Kidney (tissue), 14 donors: ENCODE data around the gene TCIRG1. TPM values are rescaled to one million over a fixed set of nuclear protein-coding genes. Genes with fewer than 3 reads are reported as not detected.
A peak's percentile ranks its signal among the peaks of the same experiment; 100 is the strongest.

Experiments used
- DNase-seq, 5 donors: peaks; one replicate each; pipeline ENCODE4 v3.0.0-alpha.2; 2013 to 2020
- FAIRE-seq: peaks from 2 replicates; lab custom pipeline; 2012; peaks lifted over from hg19 to GRCh38; lab: Jason Lieb, UNC
- H3K27ac ChIP-seq, 2 donors: one replicate each; pipeline ENCODE4 v1.7.0; 2013; ENCODE audit warnings: low read depth in 2 of 2, low read length in 2 of 2, inconsistent platforms in 1 of 2
- H3K27me3 ChIP-seq: one replicate; pipeline ENCODE4 v1.7.1; 2013; ENCODE audit warnings: low read length, inconsistent platforms; ENCODE audit not compliant: control insufficient read depth, insufficient read depth
- H3K36me3 ChIP-seq, 3 donors: one replicate each; pipeline versions ENCODE4 v1.7.0 to v1.7.1; 2013; ENCODE audit warnings: low read length in 3 of 3, control low read depth in 1 of 3, inconsistent platforms in 1 of 3; ENCODE audit not compliant: insufficient read depth in 3 of 3, control insufficient read depth in 2 of 3
- H3K4me1 ChIP-seq, 3 donors: one replicate each; pipeline versions ENCODE4 v1.7.0 to v1.7.1; 2013; ENCODE audit warnings: low read length in 3 of 3, inconsistent platforms in 1 of 3, low read depth in 1 of 3; ENCODE audit not compliant: control insufficient read depth in 2 of 3, insufficient read depth in 2 of 3
- H3K4me3 ChIP-seq, 3 donors: one replicate each; pipeline versions ENCODE4 v1.7.0 to v1.8.1; 2013; ENCODE audit warnings: low read length in 3 of 3, control low read depth in 1 of 3, inconsistent platforms in 1 of 3
- H3K9ac ChIP-seq, 3 donors: one replicate each; pipeline versions ENCODE4 v1.7.0 to v1.7.1; 2013; ENCODE audit warnings: low read length in 3 of 3, control low read depth in 1 of 3, inconsistent platforms in 1 of 3
- H3K9me3 ChIP-seq, 3 donors: one replicate each; pipeline versions ENCODE4 v1.7.0 to v1.7.1; 2013; ENCODE audit warnings: low read length in 3 of 3, control low read depth in 1 of 3, inconsistent platforms in 1 of 3; ENCODE audit not compliant: control insufficient read depth in 2 of 3, insufficient read depth in 1 of 3
- intact Hi-C: fragments of 100-400 bp; cut with DNase I; formaldehyde crosslinking; loops from one replicate; pipeline ENCODE4 v1.11.1; 2022
- polyA plus RNA-seq: library from polyadenylated mRNA; stranded (reverse); fragments of 350-450 nt; fragmentation: Illumina TruSeq; extraction: RNeasy Lipid Tissue Mini Kit (QIAGEN cat#74804); gene quantifications from one replicate; pipeline ENCODE4 v1.2.3, GENCODE V29; 2014; ENCODE audit warnings: low read depth, low replicate concordance; ENCODE audit not compliant: insufficient read depth
- total RNA-seq: library from RNA; stranded (reverse); fragmentation: NEBNext Ultra II Directional; extraction: Animal tissue kit (Norgen Biotek cat#: 25700); gene quantifications from one replicate; pipeline ENCODE4 v1.2.1, GENCODE V29; 2021
- TF ChIP-seq, protein P1 (sequence below): IDR thresholded peaks from 3 replicates; pipeline ENCODE4 v1.5.1; 2012; ENCODE audit warnings: mild to moderate bottlenecking, moderate library complexity, borderline replicate concordance; ENCODE audit not compliant: insufficient read depth; ENCODE audit errors: extremely low read depth
- donor health status: control.
- donor health status: control.
- donor health status: control.
- donor health status: control.
- donor health status: control.
- donor health status: DM: yes; HTN: yes; CAD: no.
- donor health status: Normal renal cell carcinoma (clear cell type).

Gene TCIRG1
- total and polyA plus RNA-seq, 2 donors from 2014 or later: 36.3 to 97.1 TPM

DNA sequence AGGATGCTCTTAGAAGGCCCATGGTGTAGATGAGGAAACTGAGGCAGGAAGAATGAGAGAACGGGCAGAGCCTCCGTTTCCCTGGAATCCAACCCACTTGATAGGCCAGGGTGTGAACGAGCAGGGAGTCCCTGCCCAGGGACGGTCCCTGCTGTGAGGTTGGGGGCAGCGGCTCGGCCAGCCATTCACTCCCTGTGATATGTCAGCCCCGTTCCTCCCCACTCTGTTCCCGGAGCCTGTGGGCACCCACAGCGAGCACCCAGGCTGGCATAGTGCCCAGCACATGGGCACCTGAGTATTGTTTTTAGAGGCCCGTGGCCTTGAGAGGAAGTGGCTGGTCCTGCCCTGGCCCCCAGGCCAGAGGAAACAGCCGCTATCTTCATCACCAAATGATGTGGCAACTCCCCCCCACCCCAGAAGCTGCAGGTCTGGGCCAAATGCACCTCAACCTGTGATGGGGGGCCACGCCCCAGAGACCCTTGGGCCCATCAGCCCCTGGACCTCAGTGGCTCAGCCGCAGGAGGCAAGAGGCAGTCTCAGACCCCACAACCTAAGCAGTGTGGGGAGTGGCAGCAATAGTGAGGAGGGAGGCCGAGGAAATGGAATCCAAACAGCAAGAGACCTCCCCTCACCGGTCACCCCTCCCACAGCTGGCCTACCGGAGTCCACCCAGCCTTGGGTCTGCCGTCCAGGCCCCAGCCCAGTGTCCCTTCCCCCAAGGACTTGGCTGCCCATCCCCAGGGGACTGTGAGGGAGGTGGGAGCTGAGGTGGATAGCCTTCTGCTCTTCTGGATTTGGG is 26.6 kb upstream of the TCIRG1 start:
- DNase-seq (peak in 1 of 5 donors; percentile 76), FAIRE-seq (no peak)
- Histone ChIP-seq H3K9ac (no peak overlapping the region), H3K27me3 (no peaks in the 10 kb centered on the region), H3K27ac (peak overlapping the region; percentile 59 to 95), H3K4me3 (no peak overlapping the region), H3K9me3 (no peaks in the 10 kb centered on the region), H3K36me3 (no peaks in the 10 kb centered on the region), H3K4me1 (peaks cover 0 to 41% (median 18%) of the 10 kb centered on the region in 3 donors)
- TF ChIP-seq, protein P1, sequence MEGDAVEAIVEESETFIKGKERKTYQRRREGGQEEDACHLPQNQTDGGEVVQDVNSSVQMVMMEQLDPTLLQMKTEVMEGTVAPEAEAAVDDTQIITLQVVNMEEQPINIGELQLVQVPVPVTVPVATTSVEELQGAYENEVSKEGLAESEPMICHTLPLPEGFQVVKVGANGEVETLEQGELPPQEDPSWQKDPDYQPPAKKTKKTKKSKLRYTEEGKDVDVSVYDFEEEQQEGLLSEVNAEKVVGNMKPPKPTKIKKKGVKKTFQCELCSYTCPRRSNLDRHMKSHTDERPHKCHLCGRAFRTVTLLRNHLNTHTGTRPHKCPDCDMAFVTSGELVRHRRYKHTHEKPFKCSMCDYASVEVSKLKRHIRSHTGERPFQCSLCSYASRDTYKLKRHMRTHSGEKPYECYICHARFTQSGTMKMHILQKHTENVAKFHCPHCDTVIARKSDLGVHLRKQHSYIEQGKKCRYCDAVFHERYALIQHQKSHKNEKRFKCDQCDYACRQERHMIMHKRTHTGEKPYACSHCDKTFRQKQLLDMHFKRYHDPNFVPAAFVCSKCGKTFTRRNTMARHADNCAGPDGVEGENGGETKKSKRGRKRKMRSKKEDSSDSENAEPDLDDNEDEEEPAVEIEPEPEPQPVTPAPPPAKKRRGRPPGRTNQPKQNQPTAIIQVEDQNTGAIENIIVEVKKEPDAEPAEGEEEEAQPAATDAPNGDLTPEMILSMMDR: no peak
- intact Hi-C loops: no loop called here

DNA sequence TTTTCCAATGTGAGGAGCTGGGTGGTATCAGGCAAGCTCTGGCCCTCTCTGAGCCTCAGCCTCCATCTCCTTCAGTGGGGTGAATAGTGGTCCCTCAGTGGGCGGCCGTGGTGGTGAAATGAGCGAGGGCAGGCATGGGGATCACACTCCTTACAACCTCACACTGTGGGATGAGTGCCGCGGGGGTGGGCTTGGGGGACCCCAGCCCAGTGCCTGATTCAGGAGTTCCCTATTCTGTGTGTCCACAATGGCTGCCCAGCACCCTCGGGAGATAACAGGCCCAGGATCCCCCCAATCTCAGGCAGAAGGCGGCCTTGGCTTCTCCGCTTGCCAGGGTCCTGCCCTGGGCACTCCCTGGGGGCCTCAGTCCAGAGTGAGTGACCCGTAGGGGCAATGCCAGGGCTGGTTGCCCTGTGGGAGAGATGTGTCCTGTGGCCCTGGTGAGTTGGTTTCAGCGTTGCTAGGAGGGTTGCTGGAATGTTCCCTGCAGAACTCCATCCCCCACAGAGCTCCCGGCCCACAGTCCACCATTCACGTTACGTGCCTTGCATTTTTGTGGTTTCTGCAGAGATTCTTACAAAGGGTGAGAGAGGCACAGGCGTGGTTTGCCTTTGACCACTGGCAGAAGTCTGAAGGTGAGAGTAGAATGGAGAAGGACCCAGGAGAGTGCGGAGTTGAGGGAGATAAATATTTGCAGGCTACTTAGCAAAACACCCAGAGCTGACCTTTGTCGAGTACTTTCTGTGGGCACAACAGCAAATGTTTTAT is 25.8 kb upstream of the TCIRG1 start:
- Histone ChIP-seq H3K4me3 (no peak overlapping the region), H3K27me3 (no peaks in the 10 kb centered on the region), H3K36me3 (no peaks in the 10 kb centered on the region), H3K27ac (peak overlapping the region; percentile 59 to 87), H3K9ac (no peak overlapping the region), H3K4me1 (peaks cover 0 to 42% (median 18%) of the 10 kb centered on the region in 3 donors), H3K9me3 (no peaks in the 10 kb centered on the region)
- intact Hi-C loops: no loop called here
- no peak for FAIRE-seq
- TF ChIP-seq, protein P1: no peak
- peak in 3 of 5 donors; percentile 43 to 89 (median 80) for DNase-seq

DNA sequence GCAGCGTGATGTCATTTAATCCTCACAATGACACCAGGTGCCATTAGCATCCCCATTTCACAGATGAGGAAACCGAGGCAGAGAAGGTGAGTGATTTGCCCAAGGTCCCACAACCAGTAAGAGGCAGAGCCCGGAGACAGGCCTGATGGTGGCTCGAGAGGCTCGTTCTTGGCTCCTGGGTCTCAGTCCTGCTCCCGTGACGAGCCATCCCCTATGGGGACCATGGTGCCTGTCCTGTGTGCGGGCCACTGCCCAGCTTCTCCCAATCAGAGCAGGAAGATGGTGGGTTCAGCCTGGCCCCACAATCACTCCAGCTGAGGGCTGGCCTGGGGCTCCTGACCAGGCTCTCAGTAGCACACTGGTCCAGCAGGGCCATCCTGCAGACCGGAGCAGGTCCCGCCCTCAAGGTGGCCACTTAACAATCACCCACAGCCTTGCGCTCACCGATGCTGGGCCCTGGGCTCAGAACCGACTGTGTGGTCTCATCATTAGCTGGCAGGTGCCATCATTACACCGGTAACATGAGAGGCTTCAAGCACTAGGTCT is 25.1 kb upstream of the TCIRG1 start:
- DNase-seq (peak in 1 of 5 donors; percentile 71), FAIRE-seq (no peak)
- intact Hi-C loops: no loop called here
- Histone ChIP-seq H3K9me3 (no peaks in the 10 kb centered on the region), H3K4me3 (no peak overlapping the region), H3K36me3 (no peaks in the 10 kb centered on the region), H3K27me3 (no peaks in the 10 kb centered on the region), H3K9ac (peak overlapping the region in 1 of 3 donors; percentile 31), H3K4me1 (peaks cover 0 to 41% (median 18%) of the 10 kb centered on the region in 3 donors), H3K27ac (peak overlapping the region; percentile 58 to 87)
- TF ChIP-seq, protein P1: no peak
